ENCODE measurements around the gene C14orf180. TPM values are rescaled to one million over a fixed set of nuclear protein-coding genes. Genes with fewer than 3 reads are reported as not detected.

The C14orf180 gene
- total RNA-seq, 1 experiment from 2014 or later, result not detected

GRCh38 chr14:104596927-104597351, 17.4 kb downstream of the C14orf180 start:
- POLR2A ChIA-PET, result no interaction called here
- H3K27me3 ChIP-seq (ENCODE audit: control insufficient read depth, insufficient read depth, low read length), result no peaks in the 10 kb centered on the region
- ATAC-seq, result no peak

GRCh38 chr14:104597576-104597975, 18.0 kb downstream of the C14orf180 start:
- DNase-seq (ENCODE audit: low read depth, low spot score) (no peak), ATAC-seq (no peak)
- no peaks in the 10 kb centered on the region for H3K27me3 ChIP-seq (ENCODE audit: control insufficient read depth, insufficient read depth, low read length)
- H3K27ac ChIP-seq (ENCODE audit: low read length), result no peak overlapping the region
- no peak overlapping the region for H3K4me3 ChIP-seq (ENCODE audit: low read depth in 2 of 2, low read length in 2 of 2)
- intact Hi-C loops (cut with micrococcal nuclease; ENCODE audit: unreplicated experiment) (no loop called here), in situ Hi-C loops (cut with HindIII; ENCODE audit: low pct_unique_long_range_greater_than_20kb, low sequenced_read_pairs) (no loop called here)
- TF ChIP-seq CTCF (IDR thresholded peaks at IDR 0.05) (no peak), REST (IDR thresholded peaks at IDR 0.05; ENCODE audit: insufficient read depth in 1 of 2, low read depth in 2 of 2, low read length in 1 of 2) (no peak), TCF7L2 (IDR thresholded peaks at IDR 0.05; ENCODE audit: low read depth, low read length) (no peak)
- no peaks in the 10 kb centered on the region for H3K9me3 ChIP-seq (ENCODE audit: control insufficient read depth, insufficient read depth, low read depth, low read length)
- BruUV-seq (replicated peaks), result no TSS peak
- no peaks in the 10 kb centered on the region for H3K4me1 ChIP-seq (ENCODE audit: control insufficient read depth, insufficient read depth, low read length)
- POLR2A ChIA-PET, result no interaction called here
- no peaks in the 10 kb centered on the region for H3K36me3 ChIP-seq (ENCODE audit: control insufficient read depth, insufficient read depth, low read length)
- CTCF ChIA-PET, result no interaction called here

More at GRCh38 chr14:104596927-104597351, 17.4 kb downstream of the C14orf180 start:
- no peak for DNase-seq (ENCODE audit: low read depth, low spot score)
- no peak overlapping the region for H3K27ac ChIP-seq (ENCODE audit: low read length)
- no peaks in the 10 kb centered on the region for H3K4me1 ChIP-seq (ENCODE audit: control insufficient read depth, insufficient read depth, low read length)
- in situ Hi-C loops (cut with HindIII; ENCODE audit: low pct_unique_long_range_greater_than_20kb, low sequenced_read_pairs), result no loop called here
- intact Hi-C loops (cut with micrococcal nuclease; ENCODE audit: unreplicated experiment), result no loop called here
- CTCF ChIA-PET, result no interaction called here
- no TSS peak for BruUV-seq (replicated peaks)
- no peak overlapping the region for H3K4me3 ChIP-seq (ENCODE audit: low read depth in 2 of 2, low read length in 2 of 2)
- H3K36me3 ChIP-seq (ENCODE audit: control insufficient read depth, insufficient read depth, low read length), result no peaks in the 10 kb centered on the region
- no peaks in the 10 kb centered on the region for H3K9me3 ChIP-seq (ENCODE audit: control insufficient read depth, insufficient read depth, low read depth, low read length)
- TF ChIP-seq SIN3A (IDR thresholded peaks at IDR 0.05; ENCODE audit: borderline replicate concordance, insufficient read depth, low read depth, low read length) (no peak), REST (IDR thresholded peaks at IDR 0.05; ENCODE audit: insufficient read depth in 1 of 2, low read depth in 2 of 2, low read length in 1 of 2) (no peak), CTCF (IDR thresholded peaks at IDR 0.05) (no peak), TCF7L2 (IDR thresholded peaks at IDR 0.05; ENCODE audit: low read depth, low read length) (no peak), POLR2AphosphoS5 (IDR thresholded peaks at IDR 0.05; ENCODE audit: low read depth, low read length) (no peak)
